GM12878 (cell line): ENCODE data around the gene BICD1. TPM values are rescaled to one million over a fixed set of nuclear protein-coding genes. Genes with fewer than 3 reads are reported as not detected.

Source experiments
- ATAC-seq: fragments of 200-7000 bp; cut with Tn5 transposase; 3 replicates; pipeline ENCODE4 v1.9.1; 2020; ENCODE audit warnings: mild to moderate bottlenecking, moderate library complexity
- BruUV-seq: library from RNA; stranded (reverse); fragments of 400-500 nt; replicated peaks from 2 replicates; lab custom pipeline; 2021; lab: Mats Ljungman, UMichigan
- CTCF ChIA-PET: fragments of 300-600 bp; sonication (Branson Sonifier 250); formaldehyde crosslinking; extraction: SDS; loops from one replicate; lab custom pipeline; 2021; ENCODE audit warnings: inconsistent platforms; lab: Yijun Ruan, JAX
- POLR2A ChIA-PET: fragments of 350-600 bp; formaldehyde crosslinking; extraction: SDS; loops from one replicate; lab custom pipeline; 2021; ENCODE audit warnings: inconsistent platforms; lab: Charles Lee
- RAD21 ChIA-PET: fragments of 300-600 bp; sonication (Branson Sonifier 250); formaldehyde crosslinking; loops from one replicate; lab custom pipeline; 2023; ENCODE audit warnings: antibody characterized with exemption; ENCODE audit not compliant: unreplicated experiment; lab: Charles Lee
- SMC1A ChIA-PET: fragments of 300-600 bp; sonication (Branson Sonifier 250); formaldehyde crosslinking; loops from one replicate; lab custom pipeline; 2023; ENCODE audit not compliant: unreplicated experiment, uncharacterized antibody; lab: Charles Lee
- DNase-seq: peaks from one replicate; pipeline ENCODE4 v3.0.0-alpha.2; 2011; ENCODE audit warnings: low read depth, low spot score
- FAIRE-seq: peaks from 3 replicates; lab custom pipeline; 2011; peaks lifted over from hg19 to GRCh38; lab: Jason Lieb, UNC
- H2AFZ ChIP-seq: 2 replicates; pipeline ENCODE4 v1.6.0; 2011; ENCODE audit warnings: low read depth, low read length, control low read depth; ENCODE audit not compliant: control insufficient read depth
- H3K27ac ChIP-seq: 2 replicates; pipeline ENCODE4 v1.5.1; 2011; ENCODE audit warnings: control low read depth; ENCODE audit not compliant: control insufficient read depth, insufficient read depth
- H3K27me3 ChIP-seq, 2 experiments: replicated peaks in 1 of 2; 2 replicates each; pipeline versions ENCODE4 v1.6.0 to v1.6.1; 2011; ENCODE audit warnings: low read length in 1 of 2; ENCODE audit not compliant: control insufficient read depth in 2 of 2, insufficient read depth in 2 of 2
- H3K36me3 ChIP-seq, 2 experiments: 2 replicates each; pipeline ENCODE4 v1.5.1; 2011; ENCODE audit warnings: low read length in 1 of 2; ENCODE audit not compliant: control insufficient read depth in 2 of 2, insufficient read depth in 2 of 2
- H3K4me1 ChIP-seq: 2 replicates; pipeline ENCODE4 v1.6.1; 2011; ENCODE audit warnings: mild to moderate bottlenecking, low read length, moderate library complexity, mixed read lengths; ENCODE audit not compliant: control insufficient read depth, insufficient read depth
- H3K4me2 ChIP-seq: 2 replicates; pipeline ENCODE4 v1.6.0; 2011; ENCODE audit warnings: control low read depth; ENCODE audit not compliant: control insufficient read depth, insufficient read depth
- H3K4me3 ChIP-seq: fragments of 200-600 bp; sonication (generic); 2 replicates; pipeline ENCODE4 v1.5.1; 2016
- H3K79me2 ChIP-seq: 2 replicates; pipeline ENCODE4 v1.6.0; 2011; ENCODE audit warnings: low read length; ENCODE audit not compliant: control insufficient read depth, insufficient read depth
- H3K9ac ChIP-seq: 2 replicates; pipeline ENCODE4 v1.8.0; 2011; ENCODE audit warnings: low read length, control low read depth, mixed read lengths; ENCODE audit not compliant: control insufficient read depth, insufficient read depth
- H3K9me3 ChIP-seq: replicated peaks from 3 replicates; pipeline ENCODE4 v1.5.1; 2011; ENCODE audit warnings: mild to moderate bottlenecking, low read length; ENCODE audit not compliant: control insufficient read depth, insufficient read depth
- H4K20me1 ChIP-seq: 2 replicates; pipeline ENCODE4 v1.6.0; 2011; ENCODE audit not compliant: control insufficient read depth, insufficient read depth
- FOXM1 ChIP-seq: IDR thresholded peaks from 2 replicates; pipeline ENCODE4 v1.6.1; 2012; ENCODE audit warnings: low read depth, mild to moderate bottlenecking, inconsistent platforms, low read length, moderate library complexity
- IKZF2 ChIP-seq, 2 experiments: fragments of 450-650 bp; IDR thresholded peaks; 2 replicates each; pipeline ENCODE4 v1.6.1; 2017; ENCODE audit warnings: mild to moderate bottlenecking in 2 of 2, moderate library complexity in 2 of 2
- POLR2AphosphoS5 ChIP-seq: IDR thresholded peaks from 2 replicates; pipeline ENCODE4 v1.6.1; 2011; ENCODE audit warnings: mild to moderate bottlenecking, low read length, inconsistent platforms
- ZNF274 ChIP-seq: IDR thresholded peaks from one replicate; pipeline ENCODE4 v1.8.0; 2011; ENCODE audit not compliant: insufficient read length, insufficient read depth
- WGBS: methylation state at CpG from one replicate; pipeline ENCODE4 v1.1.6; 2016; ENCODE audit warnings: low lambda C conversion rate; ENCODE audit not compliant: insufficient replicate concordance, insufficient coverage; ENCODE audit errors: missing lambda C conversion rate; 5-methylcytosine and 5-hydroxymethylcytosine counted together
- in situ Hi-C: fragments of 300-500 bp; cut with MboI; formaldehyde crosslinking; loops from 9 replicates; pipeline ENCODE4 v1.14.3; 2018; ENCODE audit warnings: mixed read lengths
- intact Hi-C: fragments of 100-400 bp; cut with micrococcal nuclease; formaldehyde crosslinking; loops from one replicate; pipeline ENCODE4 v1.14.2; 2022; ENCODE audit not compliant: unreplicated experiment
- polyA plus RNA-seq, 11 experiments: library from polyadenylated mRNA; depleted of rRNA in 4 of 11; unstranded in 6 of 11; stranded (reverse) in 5 of 11; fragments of >200 nt; fragmentation: Nextera tagmentation in 4 of 11; fragmentation: Illumina TruSeq in 1 of 11; extraction: Ambion mirVana in 4 of 11; extraction: Trizol in 1 of 11; gene quantifications; 1 replicate in 1 of 11; 2 replicates in 10 of 11; pipeline versions ENCODE4 v1.2.1 to v1.2.3, GENCODE V29; 2011 to 2016; ENCODE audit warnings: inconsistent platforms in 2 of 11, missing spikeins in 2 of 11, low read depth in 1 of 11
- total RNA-seq, 4 experiments: library from RNA; depleted of rRNA in 3 of 4; stranded (reverse); fragments of >200 nt in 3 of 4; fragmentation: Illumina TruSeq in 1 of 4; extraction: Trizol in 1 of 4; gene quantifications; 2 replicates each; pipeline versions ENCODE4 v1.2.1 to v1.2.3, GENCODE V29; 2013 to 2021

Gene BICD1
- total and polyA plus RNA-seq, 10 of the 15 experiments (the other 5 are each of a cell fraction or from before 2014, with no cell fraction given), result 4.7 to 32.5 (median 14.4) TPM

DNA sequence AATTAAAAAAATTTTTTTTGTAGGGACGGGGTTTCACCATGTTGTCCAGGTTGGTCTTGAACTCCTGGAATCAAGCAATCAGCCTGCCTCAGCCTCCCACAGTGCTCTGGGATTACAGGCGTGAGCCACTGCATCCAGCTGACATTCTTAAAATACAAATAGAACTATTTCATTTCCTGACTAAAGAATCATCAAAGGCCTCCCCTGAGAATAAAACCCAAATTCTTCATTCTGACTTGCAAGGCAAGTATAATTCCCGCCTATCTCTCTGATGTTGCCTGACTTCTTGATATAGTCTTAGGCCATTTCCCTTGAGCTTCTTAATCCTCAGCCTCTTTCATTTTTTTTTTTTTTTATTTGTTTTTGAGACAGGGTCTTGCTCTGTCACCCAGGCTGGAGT lies 4.4 kb upstream of the BICD1 start (continued):
- no peak for TF ChIP-seq ZNF274
- no peak for TF ChIP-seq POLR2AphosphoS5

DNA sequence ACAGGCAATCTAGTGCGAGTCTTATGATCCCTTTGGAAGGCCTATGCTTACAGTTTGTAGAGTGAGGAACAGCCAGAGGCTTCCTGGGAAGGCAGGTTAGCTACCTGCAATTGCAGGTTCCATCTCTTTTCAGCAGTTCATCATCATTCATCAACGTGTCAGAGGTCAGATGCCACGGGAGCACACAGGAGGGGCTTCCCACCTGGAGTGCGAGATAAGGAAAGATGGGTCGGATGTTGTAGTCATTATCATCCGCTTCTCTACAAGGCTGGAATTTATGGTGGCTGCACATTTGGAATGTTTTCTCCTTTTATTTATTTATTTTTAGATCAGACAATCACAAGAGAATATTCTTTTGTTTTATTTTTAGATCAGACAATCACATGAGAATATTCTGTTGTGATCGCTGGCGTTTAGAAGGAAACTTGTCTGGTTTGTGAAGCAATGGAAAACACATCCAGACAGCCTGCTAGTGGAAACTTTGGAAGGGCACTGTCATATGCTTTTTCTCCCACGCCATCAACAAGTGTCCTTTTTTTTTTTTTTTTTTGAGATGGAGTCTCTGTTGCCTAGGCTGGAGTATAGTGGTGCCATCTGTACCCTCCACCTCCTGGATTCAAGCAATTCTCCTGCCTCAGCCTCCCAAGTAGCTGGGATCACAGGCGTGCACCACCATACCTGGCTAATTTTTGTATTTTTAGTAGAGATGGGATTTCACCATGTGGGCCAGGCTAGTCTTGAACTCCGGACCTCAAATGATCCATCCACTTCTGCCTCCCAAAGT lies 1.9 kb upstream of the BICD1 start:
- no peaks in the 10 kb centered on the region for H3K36me3 ChIP-seq
- FAIRE-seq (no peak), DNase-seq (no peak), ATAC-seq (no peak)
- POLR2A ChIA-PET, result no interaction called here
- SMC1A ChIA-PET, result no interaction called here
- in situ Hi-C loops, result no loop called here
- no peaks in the 10 kb centered on the region for H3K27me3 ChIP-seq
- no peak overlapping the region for H3K9ac ChIP-seq
- H3K79me2 ChIP-seq, result peaks cover 24% of the 10 kb centered on the region
- TF ChIP-seq FOXM1, result no peak
- no peak for TF ChIP-seq IKZF2 (IDR thresholded peaks at IDR 0.05)
- CTCF ChIA-PET, result no interaction called here
- no peak overlapping the region for H3K4me2 ChIP-seq
- H3K9me3 ChIP-seq, result no peaks in the 10 kb centered on the region
- no peak overlapping the region for H2AFZ ChIP-seq
- H3K4me1 ChIP-seq, result peaks cover 3% of the 10 kb centered on the region; the same call in 1 of the 2 replicates
- no TSS peak for BruUV-seq
- no peak overlapping the region for H3K27ac ChIP-seq
- no peak overlapping the region for H3K4me3 ChIP-seq
- no peaks in the 10 kb centered on the region for H4K20me1 ChIP-seq
- RAD21 ChIA-PET, result no interaction called here
- 80% methylated on average over 11 of the region's 11 CpGs for WGBS
- intact Hi-C loops, result no loop called here
